PC-3 (cell line): Measurements from ENCODE around the gene SLC25A28. TPM values are rescaled to one million over a fixed set of nuclear protein-coding genes. Genes with fewer than 3 reads are reported as not detected.

ENCODE experiments used
- ATAC-seq: fragments of 200-7000 bp; cut with Tn5 transposase; 2 replicates; pipeline ENCODE4 v1.9.1; 2020; ENCODE audit warnings: mild to moderate bottlenecking, moderate library complexity
- BruUV-seq: library from RNA; stranded (reverse); fragments of 400-500 nt; replicated peaks from 2 replicates; lab custom pipeline; 2021; lab: Mats Ljungman, UMichigan
- CTCF ChIA-PET: fragments of 300-600 bp; sonication (Branson Sonifier 250); formaldehyde crosslinking; loops from one replicate; lab custom pipeline; 2022; ENCODE audit warnings: antibody characterized with exemption; lab: Charles Lee
- POLR2A ChIA-PET: fragments of 300-600 bp; sonication (Branson Sonifier 250); formaldehyde crosslinking; loops from one replicate; lab custom pipeline; 2022; ENCODE audit warnings: antibody characterized with exemption; ENCODE audit not compliant: unreplicated experiment; lab: Charles Lee
- DNase-seq: peaks from one replicate; pipeline ENCODE4 v3.0.0-alpha.2; 2015
- H2AFZ ChIP-seq: fragments of 300-600 bp; sonication (generic); 2 replicates; pipeline ENCODE4 v1.6.0; 2016; ENCODE audit warnings: antibody characterized with exemption, low read length
- H3F3A ChIP-seq: fragments of 300-600 bp; sonication (generic); one replicate; pipeline ENCODE4 v1.6.0; 2017; ENCODE audit warnings: antibody characterized with exemption, low read length, control low read depth, mild to moderate bottlenecking; ENCODE audit not compliant: unreplicated experiment
- H3K27ac ChIP-seq: fragments of 300-600 bp; sonication (generic); 2 replicates; pipeline ENCODE4 v1.5.1; 2016; ENCODE audit warnings: mild to moderate bottlenecking, low read length
- H3K27me3 ChIP-seq: fragments of 300-600 bp; sonication (generic); 2 replicates; pipeline ENCODE4 v1.6.1; 2016; ENCODE audit warnings: low read length, mixed read lengths
- H3K36me3 ChIP-seq: fragments of 300-600 bp; sonication (generic); 2 replicates; pipeline ENCODE4 v1.6.1; 2016; ENCODE audit warnings: low read depth, mixed run types, low read length, mixed read lengths
- H3K4me1 ChIP-seq: fragments of 300-600 bp; sonication (generic); 2 replicates; pipeline ENCODE4 v1.5.1; 2016; ENCODE audit warnings: low read length; ENCODE audit not compliant: insufficient read depth
- H3K4me2 ChIP-seq: fragments of 300-600 bp; sonication (generic); 2 replicates; pipeline ENCODE4 v1.6.0; 2016; ENCODE audit warnings: low read length
- H3K4me3 ChIP-seq: fragments of 300-600 bp; sonication (generic); 2 replicates; pipeline ENCODE4 v1.5.1; 2016; ENCODE audit warnings: mild to moderate bottlenecking, low read length, mixed read lengths
- H3K79me2 ChIP-seq: fragments of 300-600 bp; sonication (generic); 2 replicates; pipeline ENCODE4 v1.6.1; 2017; ENCODE audit warnings: low read length, mixed read lengths
- H3K9ac ChIP-seq: fragments of 300-600 bp; sonication (generic); 2 replicates; pipeline ENCODE4 v1.6.0; 2016; ENCODE audit warnings: mild to moderate bottlenecking, low read length
- H3K9me2 ChIP-seq: fragments of 300-600 bp; sonication (generic); replicated peaks from 2 replicates; pipeline ENCODE4 v1.6.1; 2016; ENCODE audit warnings: mixed run types, low read length, mixed read lengths
- H3K9me3 ChIP-seq: fragments of 300-600 bp; sonication (generic); 2 replicates; pipeline ENCODE4 v1.6.1; 2016; ENCODE audit warnings: low read length, mixed read lengths
- H4K20me1 ChIP-seq: fragments of 300-600 bp; sonication (generic); 2 replicates; pipeline ENCODE4 v1.6.1; 2016; ENCODE audit warnings: low read length, mixed read lengths
- EZH2 ChIP-seq: fragments of 300-600 bp; sonication (generic); IDR thresholded peaks from one replicate; pipeline ENCODE4 v1.6.1; 2017; ENCODE audit warnings: antibody characterized with exemption, mild to moderate bottlenecking, low read length; ENCODE audit not compliant: unreplicated experiment
- EZH2phosphoT487 ChIP-seq: fragments of 300-600 bp; sonication (generic); IDR thresholded peaks from 2 replicates; pipeline ENCODE4 v1.6.1; 2018; ENCODE audit warnings: mild to moderate bottlenecking, antibody characterized with exemption, low read length, borderline replicate concordance
- intact Hi-C: fragments of 100-400 bp; cut with micrococcal nuclease; formaldehyde crosslinking; loops from 2 replicates; pipeline ENCODE4 v1.9.0; 2023
- total RNA-seq: library from RNA; depleted of rRNA; stranded (reverse); fragments of >200 nt; gene quantifications from 2 replicates; pipeline ENCODE4 v1.2.3, GENCODE V29; 2014; rRNA removed
- TF ChIP-seq, protein P1 (sequence below): fragments of 300-600 bp; sonication (generic); conservative IDR thresholded peaks from 2 replicates; pipeline ENCODE4 v1.5.1; 2017; ENCODE audit warnings: antibody characterized with exemption, low read depth, mild to moderate bottlenecking, low read length

Gene SLC25A28
- total RNA-seq, 1 experiment from 2014 or later: 14.2 TPM

DNA sequence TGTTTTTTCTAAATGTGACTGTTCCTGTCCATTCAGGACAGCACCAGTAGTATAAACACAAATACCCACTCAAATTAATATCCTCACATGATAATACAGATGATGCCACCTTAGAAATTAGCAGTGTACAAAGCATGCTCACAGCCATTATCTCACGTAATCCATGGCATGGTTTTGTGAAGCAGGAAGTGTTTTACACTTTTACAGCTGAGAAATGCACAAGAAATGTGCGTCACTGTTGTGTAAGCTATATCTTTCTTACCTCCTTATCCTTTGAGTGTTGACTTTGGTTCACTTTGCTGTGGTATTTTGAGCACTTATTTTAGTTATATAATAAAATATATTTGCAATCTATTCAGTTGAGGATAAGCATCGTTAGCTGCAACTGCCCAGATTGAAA, 55.9 kb downstream of the SLC25A28 start:
- no peaks in the 10 kb centered on the region for H3F3A ChIP-seq
- no peaks in the 10 kb centered on the region for H3K36me3 ChIP-seq
- ChIA-PET CTCF (no interaction called here), POLR2A (no interaction called here)
- no peaks in the 10 kb centered on the region for H3K27me3 ChIP-seq
- no peaks in the 10 kb centered on the region for H4K20me1 ChIP-seq
- DNase-seq: no peak
- no peak overlapping the region for H3K4me2 ChIP-seq
- ATAC-seq: no peak
- H3K4me1 ChIP-seq: peaks cover 5% of the 10 kb centered on the region; the same call in 1 of the 2 replicates
- H3K27ac ChIP-seq: no peak overlapping the region
- intact Hi-C loops: no loop called here
- no peak overlapping the region for H3K9ac ChIP-seq
- no peaks in the 10 kb centered on the region for H3K9me3 ChIP-seq
- H3K4me3 ChIP-seq: no peak overlapping the region
- H3K79me2 ChIP-seq: no peaks in the 10 kb centered on the region
- no peaks in the 10 kb centered on the region for H3K9me2 ChIP-seq
- BruUV-seq: no TSS peak
- H2AFZ ChIP-seq: no peak overlapping the region
- no peak for TF ChIP-seq EZH2
- TF ChIP-seq EZH2phosphoT487: no peak
- TF ChIP-seq, protein P1, sequence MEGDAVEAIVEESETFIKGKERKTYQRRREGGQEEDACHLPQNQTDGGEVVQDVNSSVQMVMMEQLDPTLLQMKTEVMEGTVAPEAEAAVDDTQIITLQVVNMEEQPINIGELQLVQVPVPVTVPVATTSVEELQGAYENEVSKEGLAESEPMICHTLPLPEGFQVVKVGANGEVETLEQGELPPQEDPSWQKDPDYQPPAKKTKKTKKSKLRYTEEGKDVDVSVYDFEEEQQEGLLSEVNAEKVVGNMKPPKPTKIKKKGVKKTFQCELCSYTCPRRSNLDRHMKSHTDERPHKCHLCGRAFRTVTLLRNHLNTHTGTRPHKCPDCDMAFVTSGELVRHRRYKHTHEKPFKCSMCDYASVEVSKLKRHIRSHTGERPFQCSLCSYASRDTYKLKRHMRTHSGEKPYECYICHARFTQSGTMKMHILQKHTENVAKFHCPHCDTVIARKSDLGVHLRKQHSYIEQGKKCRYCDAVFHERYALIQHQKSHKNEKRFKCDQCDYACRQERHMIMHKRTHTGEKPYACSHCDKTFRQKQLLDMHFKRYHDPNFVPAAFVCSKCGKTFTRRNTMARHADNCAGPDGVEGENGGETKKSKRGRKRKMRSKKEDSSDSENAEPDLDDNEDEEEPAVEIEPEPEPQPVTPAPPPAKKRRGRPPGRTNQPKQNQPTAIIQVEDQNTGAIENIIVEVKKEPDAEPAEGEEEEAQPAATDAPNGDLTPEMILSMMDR: no peak

DNA sequence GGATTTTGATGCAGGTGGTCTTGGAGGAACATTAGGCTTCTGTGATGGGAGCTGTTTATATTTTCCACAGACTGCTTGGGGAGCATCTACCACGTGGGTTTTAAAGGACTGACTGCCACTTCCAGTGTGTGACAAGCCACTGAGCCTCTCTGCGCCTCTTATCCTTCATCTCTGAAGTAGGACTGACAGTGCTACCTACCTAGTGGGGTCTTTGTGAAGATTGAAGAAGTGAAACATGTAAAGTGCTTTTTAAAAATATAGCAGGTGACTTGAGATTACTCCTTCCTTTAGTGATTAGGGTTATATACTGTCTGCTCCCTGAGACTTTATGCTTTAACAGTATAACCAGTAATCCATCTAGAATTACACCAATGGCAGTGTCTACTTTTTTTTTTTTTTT, 57.6 kb downstream of the SLC25A28 start:
- ChIA-PET CTCF (interaction anchor here (0.7 kb wide), 1 partner anchor 395 kb away, joined by 3 read pairs; no protein-coding TSS in a partner anchor), POLR2A (no interaction called here)
- intact Hi-C loops: no loop called here
- Histone ChIP-seq H3K4me3 (no peak overlapping the region), H3K4me1 (peaks cover 5% of the 10 kb centered on the region; the same call in 1 of the 2 replicates), H3K9ac (no peak overlapping the region), H3K9me2 (no peaks in the 10 kb centered on the region), H2AFZ (no peak overlapping the region), H3K36me3 (no peaks in the 10 kb centered on the region), H4K20me1 (no peaks in the 10 kb centered on the region), H3K79me2 (no peaks in the 10 kb centered on the region), H3F3A (no peaks in the 10 kb centered on the region), H3K4me2 (no peak overlapping the region), H3K9me3 (no peaks in the 10 kb centered on the region), H3K27ac (no peak overlapping the region), H3K27me3 (no peaks in the 10 kb centered on the region)
- TF ChIP-seq EZH2phosphoT487 (no peak), EZH2 (no peak)
- TF ChIP-seq, protein P1: no peak
- BruUV-seq: no TSS peak
- DNase-seq: no peak
- ATAC-seq: no peak

Other genes with a start within 250 kb of the SLC25A28 start
- 27.4 and 32.6 TPM in 2 replicates for gene GOT1, start 189.8 kb downstream of the SLC25A28 start, total RNA-seq
- 0.07 TPM in 1 of 2 replicates, not detected in the other for gene NKX2-3, start 87.5 kb downstream of the SLC25A28 start, total RNA-seq
- 6.8 and 7.8 TPM in 2 replicates for gene ENTPD7, start 39.1 kb upstream of the SLC25A28 start, total RNA-seq
- gene COX15, start 111.7 kb upstream of the SLC25A28 start, total RNA-seq: 16.6 and 24.6 TPM in 2 replicates
- 10.2 and 14.5 TPM in 2 replicates for gene CUTC, start 111.8 kb upstream of the SLC25A28 start, total RNA-seq
- 0.35 and 2.4 TPM in 2 replicates for gene ABCC2, start 162.2 kb upstream of the SLC25A28 start, total RNA-seq